Fibroblast of skin of abdomen (primary cell): Measurements from ENCODE around the gene SPDYE16. TPM values are rescaled to one million over a fixed set of nuclear protein-coding genes. Genes with fewer than 3 reads are reported as not detected.
"Not testable (repeated sequence)": the region's sequence is repeated elsewhere in the genome, so short reads cannot be mapped to it uniquely, and the experiment has no call there.

Experiments
- DNase-seq: peaks from one replicate; pipeline ENCODE4 v3.0.0-alpha.2; 2013
- polyA plus RNA-seq, 2 experiments: library from polyadenylated mRNA; unstranded; fragments of 120-200 nt; gene quantifications; one replicate each; pipeline ENCODE4 v1.2.1, GENCODE V29; 2013; ENCODE audit not compliant: insufficient read length in 2 of 2

SPDYE16 gene
- 0.59 TPM for polyA plus RNA-seq (2013, experiment 1 of 2; ENCODE audit: insufficient read length)
- polyA plus RNA-seq (2013, experiment 2 of 2; ENCODE audit: insufficient read length), result 0.56 TPM

GRCh38 chr7:76543197-76543596 is at the start of gene SPDYE16:
TSS of gene SPDYE16 (minus strand) at chr7:76543297. CDS start at chr7:76541459, 1,838 bp downstream.
- DNase-seq, result not testable (repeated sequence)

- not testable (repeated sequence) for DNase-seq
Measured at GRCh38 chr7:76592694-76593093, 49.6 kb upstream of the SPDYE16 start.

- DNase-seq, result not testable (repeated sequence)
Measured at GRCh38 chr7:76591602-76592304, 48.7 kb upstream of the SPDYE16 start.

GRCh38 chr7:76591033-76591432 is 47.9 kb upstream of the SPDYE16 start:
- not testable (repeated sequence) for DNase-seq

- DNase-seq, result not testable (repeated sequence)
Measured at GRCh38 chr7:76588586-76588985, 45.5 kb upstream of the SPDYE16 start.

GRCh38 chr7:76586585-76587315 is 43.7 kb upstream of the SPDYE16 start:
- DNase-seq, result not testable (repeated sequence)

- peak; percentile 65 for DNase-seq
Measured at GRCh38 chr7:76583636-76584281, 40.7 kb upstream of the SPDYE16 start.

- peak; percentile 89 for DNase-seq
Measured at GRCh38 chr7:76582848-76583631, 39.9 kb upstream of the SPDYE16 start.

- DNase-seq, result not testable (repeated sequence)
Measured at GRCh38 chr7:76575919-76576655, 33.0 kb upstream of the SPDYE16 start.

- DNase-seq, result not testable (repeated sequence)
Measured at GRCh38 chr7:76575431-76575830, 32.3 kb upstream of the SPDYE16 start.

- not testable (repeated sequence) for DNase-seq
Measured at GRCh38 chr7:76572296-76572695, 29.2 kb upstream of the SPDYE16 start.

GRCh38 chr7:76570324-76570775 is 27.3 kb upstream of the SPDYE16 start:
- peak; percentile 24 for DNase-seq

- DNase-seq, result peak; percentile 59
Measured at GRCh38 chr7:76568742-76569141, 25.6 kb upstream of the SPDYE16 start.

GRCh38 chr7:76567753-76568152 is 24.7 kb upstream of the SPDYE16 start:
- DNase-seq, result not testable (repeated sequence)

GRCh38 chr7:76567311-76567710 is 24.2 kb upstream of the SPDYE16 start:
- not testable (repeated sequence) for DNase-seq

GRCh38 chr7:76565001-76565400 is 21.9 kb upstream of the SPDYE16 start:
- not testable (repeated sequence) for DNase-seq

- DNase-seq, result not testable (repeated sequence)
Measured at GRCh38 chr7:76561342-76561741, 18.2 kb upstream of the SPDYE16 start.

- not testable (repeated sequence) for DNase-seq
Measured at GRCh38 chr7:76560157-76560556, 17.1 kb upstream of the SPDYE16 start.

GRCh38 chr7:76559685-76560084 is 16.6 kb upstream of the SPDYE16 start:
- DNase-seq, result not testable (repeated sequence)

- not testable (repeated sequence) for DNase-seq
Measured at GRCh38 chr7:76551992-76552391, 8.9 kb upstream of the SPDYE16 start.

GRCh38 chr7:76549855-76550248 is 6.8 kb upstream of the SPDYE16 start:
- DNase-seq, result not testable (repeated sequence)
